Prostate gland (tissue), 2 donors: ENCODE measurements around the gene SEMA4F.

Experiments used
- POLR2AphosphoS5 ChIP-seq: sonication (generic); formaldehyde crosslinking; IDR thresholded peaks from one replicate; pipeline ENCODE4 v1.6.1; 2017; ENCODE audit warnings: antibody characterized with exemption
- TF ChIP-seq, protein P1 (sequence below), 4 experiments: fragments of 200-600 bp in 2 of 4; fragments of 450-650 bp in 2 of 4; sonication (generic) in 2 of 4; IDR thresholded peaks; 1 replicate in 3 of 4; 2 replicates in 1 of 4; pipeline ENCODE4 v1.5.1; 2016 to 2019; ENCODE audit warnings: antibody characterized with exemption in 4 of 4, mild to moderate bottlenecking in 2 of 4, moderate library complexity in 2 of 4

GRCh38 chr2:74618410-74619083 is 35.5 kb upstream of the SEMA4F start:
- no peak for TF ChIP-seq POLR2AphosphoS5
- TF ChIP-seq, protein P1, sequence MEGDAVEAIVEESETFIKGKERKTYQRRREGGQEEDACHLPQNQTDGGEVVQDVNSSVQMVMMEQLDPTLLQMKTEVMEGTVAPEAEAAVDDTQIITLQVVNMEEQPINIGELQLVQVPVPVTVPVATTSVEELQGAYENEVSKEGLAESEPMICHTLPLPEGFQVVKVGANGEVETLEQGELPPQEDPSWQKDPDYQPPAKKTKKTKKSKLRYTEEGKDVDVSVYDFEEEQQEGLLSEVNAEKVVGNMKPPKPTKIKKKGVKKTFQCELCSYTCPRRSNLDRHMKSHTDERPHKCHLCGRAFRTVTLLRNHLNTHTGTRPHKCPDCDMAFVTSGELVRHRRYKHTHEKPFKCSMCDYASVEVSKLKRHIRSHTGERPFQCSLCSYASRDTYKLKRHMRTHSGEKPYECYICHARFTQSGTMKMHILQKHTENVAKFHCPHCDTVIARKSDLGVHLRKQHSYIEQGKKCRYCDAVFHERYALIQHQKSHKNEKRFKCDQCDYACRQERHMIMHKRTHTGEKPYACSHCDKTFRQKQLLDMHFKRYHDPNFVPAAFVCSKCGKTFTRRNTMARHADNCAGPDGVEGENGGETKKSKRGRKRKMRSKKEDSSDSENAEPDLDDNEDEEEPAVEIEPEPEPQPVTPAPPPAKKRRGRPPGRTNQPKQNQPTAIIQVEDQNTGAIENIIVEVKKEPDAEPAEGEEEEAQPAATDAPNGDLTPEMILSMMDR (IDR thresholded peaks at IDR 0.05): no peak
